ENCODE measurements around the gene PARD3.
"Not testable (repeated sequence)": the region's sequence is repeated elsewhere in the genome, so short reads cannot be mapped to it uniquely, and the experiment has no call there.

Gene PARD3

DNA sequence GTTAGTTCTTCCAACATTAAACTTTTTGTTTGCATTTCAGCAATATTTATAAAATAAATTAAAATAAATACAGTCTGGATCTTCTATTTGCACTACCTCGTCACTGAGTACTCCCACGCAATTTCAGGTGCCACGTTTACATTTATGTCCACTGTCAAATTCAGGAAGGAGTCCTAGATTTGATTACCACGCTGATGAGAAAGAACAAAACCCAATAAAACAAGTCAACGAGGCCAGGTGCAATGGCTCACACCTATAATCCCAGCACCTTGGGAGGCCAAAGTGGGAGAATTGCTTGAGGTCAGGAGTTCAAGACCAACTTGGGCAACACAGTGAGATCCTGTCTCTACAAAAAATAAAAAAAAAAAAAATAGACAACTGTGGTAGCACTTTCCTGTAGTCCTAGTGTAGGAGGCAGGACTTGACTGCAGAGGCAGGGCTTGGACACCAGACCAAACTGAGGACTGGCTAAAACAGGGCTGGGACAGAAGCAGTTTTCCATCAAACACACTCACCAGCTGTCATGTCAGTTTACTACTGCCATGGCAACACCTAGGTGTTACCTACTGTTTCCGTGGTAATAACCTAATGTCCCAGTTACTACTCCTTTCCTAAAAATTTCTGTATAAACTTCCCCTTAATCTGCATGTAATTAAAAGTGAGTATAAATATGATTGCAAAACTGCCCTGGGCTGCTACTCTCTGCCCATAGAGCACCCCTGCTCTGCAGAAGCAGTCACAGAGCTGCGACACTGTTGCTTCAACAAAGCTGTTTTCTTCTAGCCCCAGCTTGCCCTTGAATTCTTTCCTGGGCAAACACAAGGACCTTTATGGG is 341.7 kb downstream of the PARD3 start:
- DNase-seq: no peak

DNA sequence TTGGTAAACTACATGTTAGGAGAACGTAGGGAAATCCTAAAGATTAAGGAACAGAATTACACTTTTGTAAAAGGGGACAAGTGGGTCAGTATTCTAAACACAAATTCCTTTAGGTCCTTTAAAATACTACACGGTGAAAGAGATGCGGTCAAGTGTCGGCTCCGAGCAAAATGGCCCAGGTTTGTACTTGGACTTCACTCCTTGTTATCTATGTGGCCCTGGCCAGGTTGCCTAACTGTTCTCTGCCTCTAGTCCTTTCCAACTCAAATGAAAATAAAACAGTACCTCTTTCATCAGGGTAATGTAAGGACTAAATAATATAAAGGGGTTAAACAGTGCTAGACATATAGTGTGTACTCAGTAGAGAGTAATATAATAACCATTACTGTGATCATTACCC is 344.8 kb downstream of the PARD3 start:
- no peak for DNase-seq

DNA sequence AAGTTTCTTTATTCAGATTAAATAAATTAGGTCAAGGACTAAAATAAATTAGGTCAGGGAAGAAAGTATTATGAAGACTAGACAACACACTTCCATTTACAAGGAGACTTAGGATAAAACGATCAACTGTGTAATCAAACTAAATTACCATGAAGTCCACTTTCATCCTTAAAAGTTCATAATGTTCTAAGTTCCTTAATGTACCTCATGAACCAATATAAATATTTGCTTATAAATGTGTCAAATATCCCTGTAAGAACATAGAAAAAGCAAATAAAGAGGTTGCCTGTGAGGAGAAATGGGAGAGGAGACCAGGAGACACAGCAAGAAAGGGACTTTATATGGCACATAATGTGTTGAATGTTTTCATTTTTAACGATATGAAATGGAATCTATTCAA is 345.6 kb downstream of the PARD3 start:
- no peak for DNase-seq

DNA sequence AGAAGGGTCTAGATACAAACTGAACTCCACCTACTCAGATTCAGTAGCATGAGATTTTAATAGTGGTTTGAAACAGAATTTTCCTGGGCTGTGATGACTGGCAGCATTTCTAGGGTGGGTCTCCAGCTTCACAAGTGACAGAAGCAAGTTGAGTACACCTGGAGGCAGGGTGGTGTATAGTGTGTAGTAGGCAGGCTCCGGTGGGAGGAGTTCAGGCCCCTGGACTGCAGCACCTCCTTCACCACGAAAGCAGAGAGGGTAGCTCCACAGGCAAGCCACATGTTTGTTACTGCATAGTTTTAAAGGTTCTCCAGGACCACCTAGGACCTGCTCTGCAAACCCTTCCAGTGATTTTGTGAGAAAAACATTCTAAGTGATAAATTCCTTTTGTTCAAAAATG is 347.2 kb downstream of the PARD3 start:
- no peak for DNase-seq

DNA sequence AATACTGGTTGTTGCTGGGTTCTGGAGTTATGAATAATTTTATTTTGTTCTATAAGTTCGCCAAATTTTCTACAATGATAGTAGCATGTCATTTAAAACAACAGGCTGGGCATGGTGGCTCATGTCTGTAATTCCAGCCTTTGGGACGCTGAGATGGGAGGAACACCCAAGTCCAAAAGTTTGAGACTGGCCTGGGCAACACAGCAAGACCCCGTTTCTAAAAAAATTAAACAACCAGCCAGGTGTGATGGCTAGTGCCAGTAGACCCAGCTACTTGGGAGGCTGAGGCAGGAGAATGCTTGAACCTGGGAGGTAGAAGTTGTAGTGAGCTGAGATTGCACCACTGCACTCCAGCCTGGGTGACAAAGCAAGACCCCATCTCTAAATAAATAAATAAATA is 347.7 kb downstream of the PARD3 start:
- no peak for DNase-seq

DNA sequence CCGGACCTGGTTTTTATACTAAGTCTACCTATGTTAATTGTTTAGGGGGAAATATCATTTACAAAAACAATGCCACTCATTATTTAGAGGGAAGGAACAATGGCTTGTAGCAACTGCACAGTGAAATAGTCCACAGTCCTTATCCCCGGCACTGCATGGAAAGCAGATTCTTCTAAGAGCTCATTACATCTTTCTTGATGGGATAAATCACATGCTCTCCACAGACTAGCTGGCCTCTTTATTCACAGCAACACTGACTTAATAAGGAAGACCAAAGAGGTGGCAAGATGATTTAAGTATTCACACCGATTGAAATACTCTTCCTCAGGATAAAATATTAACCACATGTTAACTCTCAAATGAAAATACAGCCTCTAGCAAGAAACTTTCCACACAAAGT is 349.4 kb downstream of the PARD3 start:
- DNase-seq: no peak

DNA sequence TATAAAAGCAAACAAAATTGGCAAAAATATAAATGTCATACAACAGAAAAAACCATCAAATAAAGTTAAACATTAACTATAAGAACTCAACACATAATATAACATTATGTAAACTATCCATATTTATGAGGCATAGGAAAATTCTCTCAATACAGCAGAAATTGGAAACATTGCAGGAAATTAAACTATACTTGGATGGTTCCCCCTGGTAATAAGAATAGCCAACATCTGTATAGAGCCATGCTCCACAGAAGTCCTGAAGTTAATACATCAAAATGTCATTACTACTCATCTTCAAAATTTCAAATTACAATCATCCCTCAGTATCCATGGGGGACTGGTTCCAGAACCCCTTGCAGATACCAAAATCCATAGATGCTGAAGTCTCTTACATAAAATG is 350.5 kb downstream of the PARD3 start:
- DNase-seq: no peak

DNA sequence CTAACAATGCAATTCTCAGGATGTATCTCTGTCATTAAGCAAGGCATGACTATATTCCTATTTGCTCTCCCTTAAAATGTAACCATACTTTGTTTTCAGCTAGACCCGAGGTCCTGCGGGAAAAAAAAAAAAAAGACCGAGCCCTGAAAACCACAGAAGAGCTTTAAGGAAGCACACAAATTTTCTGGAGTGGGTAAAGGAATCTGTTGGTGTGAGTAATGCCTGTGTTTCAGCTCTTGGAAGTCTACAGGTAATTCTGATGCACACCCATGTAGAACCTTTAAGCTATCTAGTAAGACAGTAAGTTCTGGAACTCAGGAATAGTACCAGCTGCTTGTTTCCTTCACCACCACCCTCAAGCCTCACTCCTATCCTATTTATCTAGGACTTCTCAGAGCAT is 351.1 kb downstream of the PARD3 start:
- DNase-seq: no peak

DNA sequence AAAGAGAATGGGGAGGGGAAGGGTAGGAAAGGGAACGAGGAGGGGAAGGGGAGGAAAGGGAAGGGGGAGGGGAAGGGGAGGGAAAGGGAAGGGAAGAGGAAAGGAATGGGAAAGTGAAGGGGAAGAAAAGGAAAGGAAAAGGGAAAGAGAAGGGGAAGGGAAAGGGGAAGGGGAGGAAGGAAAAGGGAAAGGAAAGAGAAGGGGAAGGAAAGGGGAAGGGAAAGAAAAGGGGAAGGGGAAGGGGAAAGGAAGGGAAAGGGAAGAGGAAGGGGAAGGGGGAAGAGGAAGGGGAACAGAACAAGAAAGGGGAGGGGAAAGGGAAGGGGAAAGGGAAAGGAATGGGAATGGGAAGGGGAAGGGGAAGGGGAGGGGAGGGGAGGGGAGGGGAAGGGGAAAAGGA is 352.1 kb downstream of the PARD3 start:
- DNase-seq: no peak

DNA sequence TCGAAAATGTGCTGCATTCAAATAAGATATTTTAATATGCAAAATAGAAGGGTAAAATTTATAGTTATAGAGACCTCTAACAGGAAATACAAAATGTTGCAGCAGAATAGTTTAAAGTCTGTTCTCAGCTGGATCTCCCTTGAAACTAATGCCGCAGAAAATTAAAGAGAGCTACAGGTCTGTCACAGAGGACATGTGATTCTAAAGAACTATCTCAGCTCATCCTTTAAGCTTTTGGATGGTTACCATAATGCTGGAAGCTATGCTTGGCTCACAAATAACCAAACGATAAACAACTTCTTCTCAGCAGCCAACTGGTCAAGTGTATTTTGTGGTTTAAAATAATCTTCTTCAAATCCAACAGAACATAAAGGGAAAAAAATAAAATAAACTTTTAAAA is 353.0 kb downstream of the PARD3 start:
- no peak for DNase-seq

DNA sequence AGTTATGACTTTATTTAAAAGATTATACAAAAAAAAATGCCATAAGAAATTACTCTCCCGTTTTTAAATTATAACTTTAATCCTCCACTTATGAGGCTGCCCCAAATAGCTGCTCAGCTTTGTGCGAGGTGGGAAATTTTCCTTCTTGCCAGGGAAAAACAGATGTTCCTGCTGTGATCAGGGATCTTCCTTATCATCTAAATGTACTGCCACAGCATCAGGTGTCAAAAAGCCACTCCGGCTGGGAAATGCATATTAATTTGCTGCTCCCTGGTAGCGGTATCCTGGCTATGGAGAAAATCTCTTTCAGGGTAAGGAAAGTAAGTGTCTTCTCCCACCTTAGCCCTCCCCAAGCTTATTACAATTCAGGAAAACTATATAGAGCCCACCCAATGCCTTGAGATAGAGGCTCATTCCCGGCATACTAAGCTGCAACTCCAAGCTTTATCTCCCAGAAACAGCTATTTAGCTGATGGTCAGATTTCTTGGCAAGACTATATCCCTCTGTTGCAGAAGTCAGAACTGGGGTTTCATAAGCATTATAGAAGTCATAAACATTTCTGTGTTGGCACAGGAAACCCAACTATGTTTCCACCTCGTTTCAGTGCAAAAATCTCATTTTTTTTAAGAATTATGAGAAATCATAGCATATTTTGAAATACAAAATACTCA is 360.4 kb downstream of the PARD3 start:
- DNase-seq: no peak

DNA sequence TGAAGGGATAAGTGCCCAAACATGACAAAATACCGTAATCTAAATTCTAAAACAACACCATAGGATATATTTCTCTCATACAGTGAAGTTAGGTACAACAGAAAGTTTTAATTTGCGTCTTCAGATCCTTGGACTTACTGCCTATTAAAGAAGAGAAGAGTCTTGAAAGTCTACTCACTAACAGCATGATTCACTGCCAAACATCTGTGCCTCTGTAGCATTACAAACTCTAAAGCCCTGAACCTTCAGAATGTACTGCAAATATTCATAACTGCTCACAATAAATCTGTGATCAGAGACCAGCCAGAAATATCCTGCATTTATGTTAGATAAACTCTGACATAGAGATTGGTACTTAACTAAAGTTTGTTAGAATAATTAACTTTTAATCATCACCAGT is 365.3 kb downstream of the PARD3 start:
- DNase-seq: no peak

DNA sequence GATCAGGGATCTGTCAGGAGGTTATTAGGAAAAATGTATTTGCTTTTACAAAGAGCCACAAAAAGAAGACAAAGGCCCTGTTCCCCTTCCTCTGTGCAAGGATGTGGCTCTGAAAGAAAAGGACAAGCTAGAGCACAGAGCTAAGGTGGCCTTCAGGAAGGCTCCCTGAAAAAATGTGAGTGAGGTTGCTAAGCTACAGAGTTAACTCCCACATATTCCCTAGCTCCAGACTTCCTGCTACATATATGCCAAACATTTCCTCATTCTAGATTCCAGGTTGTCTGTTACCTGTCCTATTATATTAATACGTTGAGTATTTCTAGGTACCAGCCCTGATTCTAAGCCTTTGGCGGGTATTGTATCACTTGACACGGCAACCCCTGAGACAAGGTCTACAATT is 369.0 kb downstream of the PARD3 start:
- DNase-seq: no peak

DNA sequence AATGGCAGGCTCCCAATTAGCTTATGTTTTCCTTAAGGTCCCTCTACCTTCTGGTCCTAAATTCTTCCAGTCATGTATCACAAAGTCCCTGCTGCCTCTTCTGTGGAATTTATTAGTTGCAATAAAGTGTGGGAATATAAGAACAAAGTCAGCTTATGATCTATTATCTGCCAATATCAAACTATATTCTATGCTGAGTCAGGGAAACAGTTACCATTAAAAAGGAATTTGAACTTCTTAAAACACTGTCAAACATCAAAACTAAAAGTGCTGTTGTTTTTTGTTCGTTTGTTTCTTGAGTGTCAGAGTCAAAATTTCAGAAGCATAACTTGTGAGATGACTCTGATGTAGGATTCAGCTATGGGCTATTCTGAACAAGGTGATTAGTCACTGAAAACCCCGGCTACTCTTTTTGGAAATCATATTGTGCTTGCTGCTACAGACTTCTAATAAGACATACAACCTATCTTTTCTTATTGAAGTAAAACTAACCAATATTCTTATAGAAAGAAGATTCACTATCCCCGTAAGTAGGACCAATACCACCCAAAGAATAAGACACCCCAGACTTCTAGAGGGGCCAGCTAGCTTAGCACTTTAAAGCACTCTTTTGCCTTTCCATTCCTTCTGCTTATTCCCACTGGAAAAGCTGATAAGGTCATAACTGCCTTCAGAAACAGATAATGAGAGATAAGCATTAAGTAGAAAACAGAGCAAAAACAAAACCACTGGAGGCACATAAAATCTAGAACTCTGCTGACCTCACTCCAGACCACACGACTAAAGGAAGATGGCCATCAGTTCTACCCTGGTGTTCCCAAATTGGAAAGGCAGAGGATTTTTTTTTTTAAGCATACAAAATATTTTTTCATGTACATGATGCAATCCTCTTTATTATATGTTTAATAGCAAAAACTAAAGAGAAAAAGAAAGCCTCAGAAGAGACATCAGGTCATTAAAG is 370.6 kb downstream of the PARD3 start:
- no peak for DNase-seq

DNA sequence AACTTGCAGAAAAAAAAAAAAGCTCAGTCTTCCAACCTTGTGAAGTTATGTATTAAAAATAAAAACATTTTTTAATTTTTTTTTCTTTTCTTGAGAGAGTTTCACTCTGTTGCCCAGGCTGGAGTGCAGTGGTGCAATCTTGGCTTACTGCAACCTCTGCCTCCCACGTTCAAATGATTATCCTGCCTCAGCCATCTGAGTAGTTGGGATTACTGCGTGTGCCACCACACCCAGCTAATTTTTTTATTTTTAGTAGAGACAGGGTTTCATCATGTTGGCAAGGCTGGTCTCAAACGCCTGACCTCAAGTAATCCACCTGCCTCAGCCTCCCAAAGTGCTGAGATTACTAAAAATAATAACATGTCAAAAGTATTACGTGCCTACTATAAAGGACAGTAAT is 375.7 kb downstream of the PARD3 start:
- not testable (repeated sequence) for DNase-seq

DNA sequence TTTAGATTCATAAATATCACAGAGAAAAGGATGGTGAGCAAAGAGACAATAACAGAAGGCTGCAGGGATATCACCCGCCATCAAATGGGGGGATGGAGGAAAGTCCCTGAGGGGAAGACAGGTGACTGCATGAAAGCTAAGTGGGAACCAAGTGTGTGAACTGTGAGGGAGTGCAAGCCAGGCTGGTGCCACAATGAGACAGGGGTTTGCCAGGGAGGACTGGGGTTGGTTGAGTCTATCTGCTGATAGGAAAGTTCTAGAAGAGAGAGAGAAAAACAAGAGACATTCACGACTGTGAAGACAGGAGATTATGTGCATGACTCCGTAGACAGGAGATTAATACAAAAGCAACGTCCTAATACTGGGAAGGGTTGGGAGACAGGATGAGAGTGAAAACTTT is 376.4 kb downstream of the PARD3 start:
- no peak for DNase-seq

DNA sequence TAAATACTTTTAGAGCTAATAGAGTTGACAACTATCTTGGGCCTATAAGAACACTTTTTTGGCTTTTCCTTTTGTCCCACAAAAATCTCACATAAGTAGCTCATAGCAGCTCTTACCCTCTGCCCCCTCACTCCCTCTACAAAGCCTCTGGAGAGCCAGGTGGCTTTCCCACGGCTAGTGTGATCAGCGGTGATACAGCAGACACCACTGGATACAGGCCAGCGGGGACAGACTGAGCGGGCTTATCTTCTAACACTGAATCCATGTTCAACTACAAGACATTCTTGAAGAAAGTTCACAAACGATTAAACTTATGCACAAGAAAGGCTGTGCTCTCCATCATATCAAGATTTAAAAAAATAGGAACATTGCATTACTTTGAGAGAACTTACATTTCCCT is 377.2 kb downstream of the PARD3 start:
- no peak for DNase-seq

DNA sequence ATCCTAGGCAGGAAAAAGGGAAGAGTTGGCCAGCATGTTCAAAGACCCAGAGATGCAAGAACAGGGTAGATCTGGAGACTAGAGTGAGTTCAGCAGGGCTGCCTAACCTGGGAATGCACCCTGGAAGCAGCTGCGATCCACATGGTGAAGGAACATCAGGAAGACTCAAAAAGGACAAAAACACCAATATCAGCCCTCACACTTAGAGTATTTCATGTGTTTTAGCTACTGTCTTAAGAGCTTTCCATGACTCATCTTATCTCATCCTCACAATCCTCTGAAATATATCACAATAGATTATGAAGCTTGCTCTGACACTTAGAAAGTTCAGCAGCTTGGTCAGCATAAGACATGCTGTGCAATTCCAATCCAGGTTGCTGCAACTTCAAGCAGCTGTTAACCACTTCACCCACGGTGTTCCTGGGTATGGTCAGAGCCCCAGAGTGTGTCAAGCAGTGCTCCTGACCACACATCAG is 380.9 kb downstream of the PARD3 start:
- DNase-seq: no peak

DNA sequence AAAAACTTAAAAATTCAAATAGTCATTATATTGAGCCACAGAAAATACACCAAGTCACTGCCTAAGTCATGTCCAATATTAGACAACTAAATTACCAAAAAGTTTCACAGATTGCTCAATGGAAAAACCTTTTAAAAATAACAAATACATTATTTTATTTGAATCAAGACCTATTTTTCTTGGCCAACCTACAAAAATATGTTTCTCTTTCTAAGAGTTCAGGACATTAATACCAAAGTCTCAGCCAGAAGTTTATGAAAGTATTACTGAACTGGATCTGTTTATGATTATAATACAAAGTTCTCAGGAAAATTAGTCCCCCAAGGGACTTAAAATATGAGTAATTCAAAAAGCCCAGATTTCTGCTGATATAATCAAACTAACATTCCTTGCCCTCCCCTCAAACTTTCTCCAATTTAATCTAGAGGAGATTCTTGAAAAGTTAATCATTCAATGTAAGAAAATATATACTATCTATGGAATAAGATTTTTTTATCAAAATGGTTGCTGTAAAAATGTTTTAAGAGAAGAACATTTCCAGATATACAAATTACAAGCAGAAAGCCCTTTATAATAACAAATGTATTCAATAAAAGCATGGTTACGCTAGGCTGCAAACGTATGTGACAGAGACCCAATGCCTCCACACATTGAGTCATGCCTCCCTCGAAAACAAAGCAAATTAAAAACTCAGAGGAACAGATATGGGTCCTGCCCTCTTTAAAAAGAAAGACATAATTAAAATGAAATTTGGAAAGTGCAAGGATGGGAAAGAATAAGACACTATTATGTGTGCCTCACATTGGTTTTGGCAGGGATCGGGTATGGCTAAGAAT is 381.6 kb downstream of the PARD3 start:
- peak in 1 of 51 donors; percentile 51 for DNase-seq

DNA sequence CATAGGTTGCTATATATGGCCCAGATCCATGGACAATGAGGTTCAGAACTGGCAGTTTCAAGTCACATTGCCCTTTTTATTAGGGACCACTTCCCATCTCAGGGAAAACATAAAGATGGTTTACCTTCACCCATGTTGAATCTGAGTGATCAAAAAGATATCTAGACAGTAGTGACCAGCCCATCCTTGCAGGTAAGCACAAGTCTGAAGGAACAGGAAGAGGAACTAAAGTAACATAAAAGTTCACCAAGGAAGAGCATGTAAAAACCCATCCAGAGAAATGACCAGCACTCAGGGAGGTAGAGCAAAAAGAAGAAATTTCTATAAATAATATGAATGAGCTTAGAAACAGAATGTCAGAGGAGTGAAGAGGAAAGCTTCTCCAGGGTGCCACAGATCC is 382.5 kb downstream of the PARD3 start:
- DNase-seq: no peak

DNA sequence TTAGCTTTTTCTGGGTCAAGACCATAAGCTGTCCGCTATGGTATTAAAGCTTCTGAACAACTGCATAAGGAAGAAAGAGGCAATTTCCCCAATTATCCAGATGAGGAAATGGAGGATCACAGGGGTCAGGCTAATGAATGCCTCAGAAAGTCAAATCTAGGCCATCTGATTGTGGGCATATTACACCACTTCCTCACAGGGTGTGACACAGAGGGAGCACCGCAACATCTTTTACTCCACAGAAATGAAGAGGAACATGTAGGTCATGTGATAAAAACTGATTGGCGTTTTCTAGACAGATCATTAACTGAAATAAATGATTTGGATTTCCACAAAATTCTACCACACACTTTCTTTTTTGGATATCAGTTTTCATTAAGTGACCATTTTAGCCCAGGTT is 384.4 kb downstream of the PARD3 start:
- DNase-seq: no peak

Data from hypothalamus (tissue), 51 donors.